ENCODE results near the gene SLF2.
"Not testable (repeated sequence)": the region's sequence is repeated elsewhere in the genome, so short reads cannot be mapped to it uniquely, and the experiment has no call there.

The SLF2 gene

DNA sequence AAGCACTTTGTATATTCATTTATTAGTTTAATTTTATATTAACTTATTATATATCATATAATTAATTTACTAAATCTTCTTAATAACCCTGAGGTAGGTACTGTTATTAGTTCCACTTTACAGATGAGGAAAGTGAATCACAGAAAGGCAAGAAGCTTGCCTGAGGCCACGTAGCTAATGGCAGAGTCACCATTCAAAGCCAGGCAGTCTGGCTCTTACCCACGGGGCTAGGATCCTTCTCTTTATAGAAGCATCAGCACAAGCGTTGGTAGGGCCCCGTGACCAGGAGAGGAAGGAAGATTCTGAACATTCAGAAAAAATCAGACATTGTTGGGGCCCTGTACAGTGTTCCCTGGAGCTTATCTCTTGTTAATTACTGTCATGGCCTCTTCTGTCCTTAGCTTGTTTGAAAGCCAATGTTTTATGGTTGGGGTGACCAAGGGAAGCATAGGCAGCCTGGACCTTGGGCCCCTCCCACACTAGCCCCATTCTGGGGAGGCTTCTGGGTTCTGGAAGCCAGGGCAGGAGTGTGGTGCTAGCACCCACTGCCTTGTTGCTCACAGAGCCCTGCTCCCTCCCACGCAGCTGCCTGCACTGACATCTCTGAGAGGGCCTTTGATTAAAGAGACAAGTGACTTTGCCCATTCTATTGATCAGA lies 31.1 kb upstream of the SLF2 start:
- Histone ChIP-seq H3K27ac (ENCODE audit: low read depth, low read length) (no peak overlapping the region), H3K36me3 (ENCODE audit: insufficient read depth, low read length) (no peaks in the 10 kb centered on the region), H3K4me3 (ENCODE audit: low read length) (no peak overlapping the region), H3K9ac (ENCODE audit: low read depth, low read length) (no peak overlapping the region), H3K27me3 (ENCODE audit: insufficient read depth, low read length) (peaks cover 12% of the 10 kb centered on the region), H3K4me1 (ENCODE audit: insufficient read depth, low read length) (peaks cover 3% of the 10 kb centered on the region; the same call in 1 of the 2 replicates), H3K9me3 (ENCODE audit: insufficient read depth, low read depth, low read length) (no peaks in the 10 kb centered on the region)
- 78% methylated on average over 5 of the region's 5 CpGs for WGBS

- 78% methylated on average over 8 of the region's 8 CpGs for WGBS
- peaks cover 7% of the 10 kb centered on the region for H3K27me3 ChIP-seq (ENCODE audit: insufficient read depth, low read length)
- H3K4me3 ChIP-seq (ENCODE audit: low read length), result no peak overlapping the region
- no peak overlapping the region for H3K9ac ChIP-seq (ENCODE audit: low read depth, low read length)
- H3K9me3 ChIP-seq (ENCODE audit: insufficient read depth, low read depth, low read length), result no peaks in the 10 kb centered on the region
- H3K27ac ChIP-seq (ENCODE audit: low read depth, low read length), result no peak overlapping the region
- H3K4me1 ChIP-seq (ENCODE audit: insufficient read depth, low read length), result peaks cover 3% of the 10 kb centered on the region; the same call in 1 of the 2 replicates
- H3K36me3 ChIP-seq (ENCODE audit: insufficient read depth, low read length), result no peaks in the 10 kb centered on the region
Observed at GRCh38 chr10:100882252-100882651, 30.5 kb upstream of the SLF2 start.

DNA sequence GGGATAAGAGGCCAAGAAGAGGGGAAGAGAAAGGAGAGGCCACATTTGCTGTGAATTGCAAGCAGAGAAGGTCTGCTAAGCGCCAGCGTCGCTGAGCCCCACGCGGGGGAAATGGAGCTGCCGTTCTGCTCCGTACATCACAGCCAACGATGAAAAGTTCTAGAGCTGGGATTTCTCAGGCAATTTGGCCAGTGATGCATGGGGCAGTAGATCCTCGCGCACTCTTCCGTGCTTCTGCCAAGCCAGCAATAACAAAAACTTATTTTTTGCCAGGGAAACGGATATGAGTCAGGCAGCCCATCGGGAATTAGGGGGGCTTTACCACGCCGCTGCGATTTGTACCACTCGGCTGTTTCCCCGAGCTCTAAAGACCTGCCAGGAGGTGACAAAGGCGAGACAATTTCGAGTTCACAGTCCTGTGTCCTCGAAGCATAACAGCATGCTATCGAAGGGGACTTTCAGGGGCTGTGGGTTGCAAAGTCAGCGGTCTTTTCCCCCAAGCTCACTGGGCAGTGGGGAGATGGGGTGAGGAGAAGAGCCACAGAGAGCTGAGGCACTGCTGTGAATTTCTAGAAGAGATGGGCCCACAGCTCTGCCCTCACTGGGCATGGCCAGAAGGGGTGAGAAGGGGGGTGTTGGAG lies 30.0 kb upstream of the SLF2 start:
- Histone ChIP-seq H3K27me3 (ENCODE audit: insufficient read depth, low read length) (peaks cover 2% of the 10 kb centered on the region), H3K9me3 (ENCODE audit: insufficient read depth, low read depth, low read length) (no peaks in the 10 kb centered on the region), H3K9ac (ENCODE audit: low read depth, low read length) (no peak overlapping the region), H3K36me3 (ENCODE audit: insufficient read depth, low read length) (no peaks in the 10 kb centered on the region), H3K27ac (ENCODE audit: low read depth, low read length) (no peak overlapping the region), H3K4me1 (ENCODE audit: insufficient read depth, low read length) (peaks cover 3% of the 10 kb centered on the region; the same call in 1 of the 2 replicates), H3K4me3 (ENCODE audit: low read length) (no peak overlapping the region)
- 92% methylated on average over 23 of the region's 23 CpGs for WGBS

DNA sequence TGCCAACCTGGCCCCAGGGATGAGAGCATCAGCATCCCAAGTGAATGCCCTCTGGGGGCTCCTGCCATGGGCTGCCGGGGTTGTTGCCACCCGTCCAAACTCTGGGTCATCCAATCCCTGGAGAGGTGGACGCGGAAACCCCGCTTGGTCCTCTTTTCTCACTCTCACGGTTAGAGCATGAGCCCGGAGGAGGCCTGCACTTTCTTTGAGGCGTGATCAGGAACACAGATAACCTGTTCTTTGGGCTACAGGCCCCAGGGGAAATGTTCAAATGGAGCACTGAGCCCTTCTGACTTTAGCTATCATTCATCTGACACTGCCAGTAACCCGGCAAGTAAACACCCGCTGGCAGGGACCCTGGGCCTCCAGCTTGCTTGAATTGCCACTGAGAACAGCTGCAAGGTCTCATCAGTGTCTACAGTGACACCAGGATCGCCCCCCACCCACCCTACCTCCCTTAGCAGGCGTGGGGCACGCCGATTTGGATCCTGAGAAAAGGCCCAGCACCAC lies 29.4 kb upstream of the SLF2 start:
- Histone ChIP-seq H3K4me1 (ENCODE audit: insufficient read depth, low read length) (no peaks in the 10 kb centered on the region), H3K36me3 (ENCODE audit: insufficient read depth, low read length) (no peaks in the 10 kb centered on the region), H3K27me3 (ENCODE audit: insufficient read depth, low read length) (no peaks in the 10 kb centered on the region), H3K9me3 (ENCODE audit: insufficient read depth, low read depth, low read length) (no peaks in the 10 kb centered on the region), H3K9ac (ENCODE audit: low read depth, low read length) (no peak overlapping the region), H3K27ac (ENCODE audit: low read depth, low read length) (no peak overlapping the region), H3K4me3 (ENCODE audit: low read length) (no peak overlapping the region)
- 91% methylated on average over 14 of the region's 14 CpGs for WGBS

GRCh38 chr10:100885611-100886010 lies 27.2 kb upstream of the SLF2 start:
- H3K27ac ChIP-seq (ENCODE audit: low read depth, low read length); H3K27me3 ChIP-seq (ENCODE audit: insufficient read depth, low read length); H3K9me3 ChIP-seq (ENCODE audit: insufficient read depth, low read depth, low read length); H3K9ac ChIP-seq (ENCODE audit: low read depth, low read length); H3K36me3 ChIP-seq (ENCODE audit: insufficient read depth, low read length); H3K4me3 ChIP-seq (ENCODE audit: low read length): not testable (repeated sequence)
- H3K4me1 ChIP-seq (ENCODE audit: insufficient read depth, low read length), result peaks cover 14% of the 10 kb centered on the region
- 93% methylated on average over 13 of the region's 13 CpGs for WGBS

- Histone ChIP-seq H3K27me3 (ENCODE audit: insufficient read depth, low read length) (no peaks in the 10 kb centered on the region), H3K9ac (ENCODE audit: low read depth, low read length) (no peak overlapping the region), H3K27ac (ENCODE audit: low read depth, low read length) (no peak overlapping the region), H3K36me3 (ENCODE audit: insufficient read depth, low read length) (no peaks in the 10 kb centered on the region), H3K4me3 (ENCODE audit: low read length) (no peak overlapping the region), H3K9me3 (ENCODE audit: insufficient read depth, low read depth, low read length) (no peaks in the 10 kb centered on the region), H3K4me1 (ENCODE audit: insufficient read depth, low read length) (peaks cover 18% of the 10 kb centered on the region)
- 85% methylated on average over 3 of the region's 3 CpGs for WGBS
Observed at GRCh38 chr10:100886091-100886490, 26.7 kb upstream of the SLF2 start.

- Histone ChIP-seq H3K9ac (ENCODE audit: low read depth, low read length) (no peak overlapping the region), H3K9me3 (ENCODE audit: insufficient read depth, low read depth, low read length) (no peaks in the 10 kb centered on the region), H3K27ac (ENCODE audit: low read depth, low read length) (no peak overlapping the region)
Observed at GRCh38 chr10:100886521-100886920, 26.2 kb upstream of the SLF2 start.

GRCh38 chr10:100886963-100887362 lies 25.8 kb upstream of the SLF2 start:
- Histone ChIP-seq H3K4me3 (ENCODE audit: low read length) (no peak overlapping the region), H3K27ac (ENCODE audit: low read depth, low read length) (no peak overlapping the region), H3K36me3 (ENCODE audit: insufficient read depth, low read length) (no peaks in the 10 kb centered on the region), H3K27me3 (ENCODE audit: insufficient read depth, low read length) (no peaks in the 10 kb centered on the region), H3K4me1 (ENCODE audit: insufficient read depth, low read length) (peaks cover 21% of the 10 kb centered on the region), H3K9me3 (ENCODE audit: insufficient read depth, low read depth, low read length) (no peaks in the 10 kb centered on the region), H3K9ac (ENCODE audit: low read depth, low read length) (no peak overlapping the region)
- 92% methylated on average over 6 of the region's 6 CpGs for WGBS

More at GRCh38 chr10:100886521-100886920, 26.2 kb upstream of the SLF2 start:
- 92% methylated on average over 5 of the region's 5 CpGs for WGBS
- no peaks in the 10 kb centered on the region for H3K36me3 ChIP-seq (ENCODE audit: insufficient read depth, low read length)
- H3K4me3 ChIP-seq (ENCODE audit: low read length), result no peak overlapping the region
- H3K27me3 ChIP-seq (ENCODE audit: insufficient read depth, low read length), result no peaks in the 10 kb centered on the region
- peaks cover 21% of the 10 kb centered on the region for H3K4me1 ChIP-seq (ENCODE audit: insufficient read depth, low read length)

GRCh38 chr10:100887761-100888296 lies 24.9 kb upstream of the SLF2 start:
- no peak overlapping the region for H3K4me3 ChIP-seq (ENCODE audit: low read length)
- no peaks in the 10 kb centered on the region for H3K27me3 ChIP-seq (ENCODE audit: insufficient read depth, low read length)
- H3K9ac ChIP-seq (ENCODE audit: low read depth, low read length), result no peak overlapping the region
- WGBS, result 88% methylated on average over 14 of the region's 14 CpGs
- H3K9me3 ChIP-seq (ENCODE audit: insufficient read depth, low read depth, low read length), result no peaks in the 10 kb centered on the region
- no peaks in the 10 kb centered on the region for H3K36me3 ChIP-seq (ENCODE audit: insufficient read depth, low read length)
- H3K27ac ChIP-seq (ENCODE audit: low read depth, low read length), result no peak overlapping the region
- peaks cover 21% of the 10 kb centered on the region for H3K4me1 ChIP-seq (ENCODE audit: insufficient read depth, low read length)

GRCh38 chr10:100888957-100889356 lies 23.8 kb upstream of the SLF2 start:
- Histone ChIP-seq H3K4me3 (ENCODE audit: low read length) (no peak overlapping the region), H3K9ac (ENCODE audit: low read depth, low read length) (no peak overlapping the region), H3K27me3 (ENCODE audit: insufficient read depth, low read length) (no peaks in the 10 kb centered on the region), H3K4me1 (ENCODE audit: insufficient read depth, low read length) (peaks cover 21% of the 10 kb centered on the region), H3K9me3 (ENCODE audit: insufficient read depth, low read depth, low read length) (no peaks in the 10 kb centered on the region), H3K36me3 (ENCODE audit: insufficient read depth, low read length) (no peaks in the 10 kb centered on the region), H3K27ac (ENCODE audit: low read depth, low read length) (no peak overlapping the region)
- WGBS, result 52% methylated on average over 3 of the region's 3 CpGs

- H3K27me3 ChIP-seq (ENCODE audit: insufficient read depth, low read length), result no peaks in the 10 kb centered on the region
- no peaks in the 10 kb centered on the region for H3K9me3 ChIP-seq (ENCODE audit: insufficient read depth, low read depth, low read length)
- WGBS, result 74% methylated on average over 4 of the region's 4 CpGs
- H3K4me3 ChIP-seq (ENCODE audit: low read length), result no peak overlapping the region
- H3K36me3 ChIP-seq (ENCODE audit: insufficient read depth, low read length), result no peaks in the 10 kb centered on the region
- peaks cover 21% of the 10 kb centered on the region for H3K4me1 ChIP-seq (ENCODE audit: insufficient read depth, low read length)
- H3K9ac ChIP-seq (ENCODE audit: low read depth, low read length), result no peak overlapping the region
- no peak overlapping the region for H3K27ac ChIP-seq (ENCODE audit: low read depth, low read length)
Observed at GRCh38 chr10:100889546-100889945, 23.2 kb upstream of the SLF2 start.
